ENCODE measurements around the gene TBC1D22B. TPM values are rescaled to one million over a fixed set of nuclear protein-coding genes. Genes with fewer than 3 reads are reported as not detected.
"Not testable (repeated sequence)": the region's sequence is repeated elsewhere in the genome, so short reads cannot be mapped to it uniquely, and the experiment has no call there.

TBC1D22B gene
- total RNA-seq, 1 experiment from 2014 or later, result 12.9 TPM

- no peak overlapping the region for H2AK5ac ChIP-seq (ENCODE audit: insufficient read length, low read length)
- no peak overlapping the region for H3K27ac ChIP-seq (ENCODE audit: insufficient read length, low read depth, low read length)
- H3K18ac ChIP-seq (ENCODE audit: insufficient read length, low read depth, low read length), result no peak overlapping the region
- no peak overlapping the region for H2BK15ac ChIP-seq (ENCODE audit: low read depth, low read length)
- H2BK20ac ChIP-seq (ENCODE audit: low read depth, low read length, poor library complexity, severe bottlenecking), result no peak overlapping the region
- WGBS (ENCODE audit: extremely low coverage, insufficient read length, low lambda C conversion rate), result no CpG with 5 or more reads among the region's 4 CpGs
- no peak overlapping the region for H3K9ac ChIP-seq (ENCODE audit: extremely low read depth, insufficient read length, low read length)
- no peaks in the 10 kb centered on the region for H3K9me3 Mint-ChIP-seq
- H3K4me1 ChIP-seq (ENCODE audit: insufficient read depth, low read length), result no peaks in the 10 kb centered on the region
- no peak overlapping the region for H4K8ac ChIP-seq (replicated peaks; ENCODE audit: insufficient read length, low read depth, low read length)
- TF ChIP-seq CTCF (conservative IDR thresholded peaks at IDR 0.05), result no peak
- H3K4me1 Mint-ChIP-seq, result peaks cover 2 to 8% of the 10 kb centered on the region in 2 experiments; a peak in 3 of 4 replicates
- no peaks in the 10 kb centered on the region for H3K79me2 ChIP-seq (ENCODE audit: insufficient read depth, low read length)
- H3K27me3 Mint-ChIP-seq (ENCODE audit: low read depth), result no peaks in the 10 kb centered on the region
- H3K56ac ChIP-seq (ENCODE audit: insufficient read length, low read depth, low read length), result no peak overlapping the region
- no peak overlapping the region for H4K5ac ChIP-seq (ENCODE audit: insufficient read length, low read depth, low read length)
- H3K23ac ChIP-seq (ENCODE audit: insufficient read length, low read depth, low read length), result no peak overlapping the region
- H2BK120ac ChIP-seq (ENCODE audit: low read depth, low read length, poor library complexity, severe bottlenecking), result no peak overlapping the region
- no peaks in the 10 kb centered on the region for H3K23me2 ChIP-seq (ENCODE audit: insufficient read length, low read depth, low read length, poor library complexity, severe bottlenecking)
- no peak overlapping the region for H2AFZ ChIP-seq (ENCODE audit: low read length)
- no peak overlapping the region for H3K4me3 Mint-ChIP-seq
- no peaks in the 10 kb centered on the region for H4K20me1 ChIP-seq (ENCODE audit: control insufficient read depth, insufficient read depth, insufficient read length)
- no peak overlapping the region for H2BK5ac ChIP-seq (ENCODE audit: insufficient read length, low read length)
- H3K36me3 Mint-ChIP-seq (ENCODE audit: insufficient read depth in 1 of 3, low read depth in 3 of 3), result peaks cover 5 to 21% (median 13%) of the 10 kb centered on the region in 3 experiments; a peak in 6 of 7 replicates
- no peak for DNase-seq
- H3K27me3 ChIP-seq (ENCODE audit: insufficient read depth, low read length), result no peaks in the 10 kb centered on the region
- no peak overlapping the region for H3K14ac ChIP-seq (ENCODE audit: insufficient read depth, low read length)
- no peak overlapping the region for H3T11ph ChIP-seq (ENCODE audit: low read length)
- H3K4ac ChIP-seq (ENCODE audit: low read depth, low read length), result no peak overlapping the region
- no peak overlapping the region for H3K4me2 ChIP-seq (ENCODE audit: insufficient read depth, insufficient read length, low read length)
- H3K27ac Mint-ChIP-seq, result no peak overlapping the region; a peak in 1 of 7 replicates
- no peaks in the 10 kb centered on the region for H3K9me3 ChIP-seq (ENCODE audit: control insufficient read depth, low read depth, low read length)
- no peaks in the 10 kb centered on the region for H3K79me1 ChIP-seq (ENCODE audit: insufficient read depth, low read depth, low read length, poor library complexity, severe bottlenecking)
- H4K91ac ChIP-seq (ENCODE audit: insufficient read length, low read depth, low read length), result no peak overlapping the region
- no peak overlapping the region for H2BK12ac ChIP-seq (ENCODE audit: insufficient read length, low read depth, low read length)
These were observed 66.8 kb downstream of the TBC1D22B start for GRCh38 chr6:37324131-37325033.

GRCh38 chr6:37330345-37330744, 72.8 kb downstream of the TBC1D22B start:
- H3K56ac ChIP-seq (ENCODE audit: insufficient read length, low read depth, low read length); DNase-seq; H2BK12ac ChIP-seq (ENCODE audit: insufficient read length, low read depth, low read length); H4K8ac ChIP-seq (replicated peaks; ENCODE audit: insufficient read length, low read depth, low read length); H3K27ac ChIP-seq (ENCODE audit: insufficient read length, low read depth, low read length); H2BK15ac ChIP-seq (ENCODE audit: low read depth, low read length); H3K79me1 ChIP-seq (ENCODE audit: insufficient read depth, low read depth, low read length, poor library complexity, severe bottlenecking); H3K4ac ChIP-seq (ENCODE audit: low read depth, low read length); H2BK5ac ChIP-seq (ENCODE audit: insufficient read length, low read length); H3K27me3 ChIP-seq (ENCODE audit: insufficient read depth, low read length); H3K79me2 ChIP-seq (ENCODE audit: insufficient read depth, low read length); H3K4me2 ChIP-seq (ENCODE audit: insufficient read depth, insufficient read length, low read length); H2BK120ac ChIP-seq (ENCODE audit: low read depth, low read length, poor library complexity, severe bottlenecking); H3K4me1 Mint-ChIP-seq; H2BK20ac ChIP-seq (ENCODE audit: low read depth, low read length, poor library complexity, severe bottlenecking); H3K4me1 ChIP-seq (ENCODE audit: insufficient read depth, low read length); H3K27ac Mint-ChIP-seq; H3K9ac ChIP-seq (ENCODE audit: extremely low read depth, insufficient read length, low read length); H3K23ac ChIP-seq (ENCODE audit: insufficient read length, low read depth, low read length); H3K27me3 Mint-ChIP-seq (ENCODE audit: low read depth); H3K18ac ChIP-seq (ENCODE audit: insufficient read length, low read depth, low read length); H3K9me3 ChIP-seq (ENCODE audit: control insufficient read depth, low read depth, low read length); H3K9me3 Mint-ChIP-seq; H4K91ac ChIP-seq (ENCODE audit: insufficient read length, low read depth, low read length); H3K14ac ChIP-seq (ENCODE audit: insufficient read depth, low read length); H3T11ph ChIP-seq (ENCODE audit: low read length); H2AK5ac ChIP-seq (ENCODE audit: insufficient read length, low read length); H3K4me3 Mint-ChIP-seq; H4K5ac ChIP-seq (ENCODE audit: insufficient read length, low read depth, low read length); H4K20me1 ChIP-seq (ENCODE audit: control insufficient read depth, insufficient read depth, insufficient read length); H3K23me2 ChIP-seq (ENCODE audit: insufficient read length, low read depth, low read length, poor library complexity, severe bottlenecking); H2AFZ ChIP-seq (ENCODE audit: low read length): not testable (repeated sequence)
- peaks cover 14 to 35% (median 19%) of the 10 kb centered on the region in 3 experiments for H3K36me3 Mint-ChIP-seq (ENCODE audit: insufficient read depth in 1 of 3, low read depth in 3 of 3)
- WGBS (ENCODE audit: extremely low coverage, insufficient read length, low lambda C conversion rate), result no CpG with 5 or more reads among the region's 10 CpGs
